ENCODE measurements around the gene MAP3K14. TPM values are rescaled to one million over a fixed set of nuclear protein-coding genes. Genes with fewer than 3 reads are reported as not detected.

Gene MAP3K14
- total RNA-seq, 1 donor from 2014 or later = 27.8 TPM

DNA sequence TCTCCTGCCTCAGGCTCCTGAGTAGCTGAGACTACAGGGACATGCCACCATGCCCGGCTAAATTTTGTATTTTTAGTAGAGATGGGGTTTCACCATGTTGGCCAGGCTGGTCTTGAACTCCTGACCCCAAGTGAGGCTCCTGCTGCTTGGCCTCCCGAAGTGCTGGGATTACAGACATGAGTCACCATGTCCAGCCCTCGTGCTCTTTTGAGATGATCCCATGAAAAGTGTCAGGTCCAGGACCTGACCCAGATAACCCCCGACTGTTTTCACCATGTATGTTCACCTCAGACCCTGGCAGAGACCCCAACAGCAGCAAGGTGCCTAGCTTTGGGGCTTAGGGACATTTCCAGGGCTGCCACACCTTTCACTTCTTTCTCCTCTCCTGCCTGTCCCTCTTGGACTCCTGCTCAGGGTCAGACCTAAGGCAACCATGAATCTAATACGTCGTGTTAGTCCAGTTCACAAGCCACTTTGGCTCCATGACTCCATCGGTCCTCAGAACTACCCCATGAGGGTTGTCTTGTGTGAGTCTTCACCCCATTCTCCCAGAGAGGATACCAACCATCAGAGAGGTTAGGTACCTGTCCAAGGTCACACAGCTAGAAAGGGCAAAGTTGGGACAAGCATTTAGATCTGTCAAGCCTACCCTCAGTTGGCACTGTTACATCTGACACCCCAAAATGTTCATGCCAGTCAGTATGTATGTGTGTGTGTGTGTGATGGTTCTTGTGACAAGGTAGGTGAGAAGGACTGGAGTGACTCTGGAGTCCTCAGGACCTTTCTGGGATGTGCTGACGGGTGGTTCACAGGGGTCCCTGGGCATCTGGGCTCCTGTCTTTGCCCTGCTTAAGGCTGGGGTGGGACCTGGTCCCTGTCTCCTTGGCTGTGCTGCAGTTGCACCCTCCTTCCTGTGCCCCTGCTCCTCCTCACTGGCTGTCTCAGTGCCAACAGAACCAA, 23.1 kb upstream of the MAP3K14 start:
- intact Hi-C loops (cut with micrococcal nuclease) = no loop called here

DNA sequence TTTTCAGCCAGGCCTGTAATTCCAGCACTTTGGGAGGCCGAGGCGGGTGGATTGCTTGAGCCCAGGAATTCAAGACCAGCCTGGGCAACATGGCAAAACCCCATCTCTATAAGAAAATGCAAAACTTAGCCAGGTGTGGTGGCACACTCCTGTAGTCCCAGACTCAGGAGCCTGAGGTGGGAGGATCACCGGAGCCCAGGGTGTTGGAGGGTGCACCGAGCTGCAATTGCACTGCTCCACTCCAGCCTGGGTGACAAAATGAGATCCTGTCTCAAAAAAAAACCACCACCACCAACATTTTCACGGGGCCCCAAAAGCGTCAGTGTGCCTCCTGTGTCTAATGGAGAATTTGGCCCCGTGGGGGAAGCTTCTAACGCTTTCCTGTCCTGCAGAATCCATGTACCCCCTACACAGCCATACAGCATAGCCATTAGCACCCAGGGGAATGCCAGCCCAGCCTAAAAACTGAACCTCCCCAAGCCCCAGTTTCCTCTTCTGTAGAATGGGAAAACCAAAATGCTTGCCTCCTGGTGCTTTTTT, 22.2 kb upstream of the MAP3K14 start:
- intact Hi-C loops (cut with micrococcal nuclease) = no loop called here

DNA sequence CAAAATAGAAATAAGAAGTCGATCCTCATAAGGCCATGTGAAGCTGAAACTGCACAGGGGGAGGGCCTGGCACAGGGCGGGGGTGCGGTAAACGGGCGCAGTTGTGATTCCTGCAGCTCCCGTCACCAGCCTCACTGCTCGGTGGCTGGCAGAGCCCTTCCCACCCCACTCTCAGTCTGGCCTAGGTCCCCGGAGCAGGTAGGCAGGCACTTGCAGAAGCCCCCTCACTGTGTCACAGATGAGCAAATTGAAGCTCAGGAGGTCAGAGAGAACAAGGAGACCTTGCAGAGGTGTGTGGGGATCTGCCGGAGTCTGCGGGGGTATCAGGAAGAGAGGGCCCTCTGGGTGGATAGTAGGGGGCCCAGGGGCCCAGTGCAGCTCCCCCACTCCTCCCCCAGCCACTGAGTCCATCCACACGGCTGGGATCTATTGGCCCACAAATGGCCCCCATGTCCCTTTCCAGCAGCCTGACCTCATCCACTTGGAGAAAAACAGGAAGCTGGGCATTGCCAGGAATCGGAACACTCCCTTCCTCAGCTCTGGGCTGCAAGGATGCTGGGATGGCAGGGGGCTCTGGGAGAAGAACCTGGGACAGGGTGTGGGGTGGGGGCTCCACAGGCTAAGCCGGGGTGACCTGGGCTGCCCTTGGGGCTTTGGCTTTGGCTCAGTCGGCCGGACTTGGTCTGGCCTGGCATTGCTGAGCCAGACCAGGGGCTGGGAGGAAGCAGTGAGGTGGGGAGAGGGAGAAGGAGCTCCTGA, 21.4 kb upstream of the MAP3K14 start:
- intact Hi-C loops (cut with micrococcal nuclease) = no loop called here

DNA sequence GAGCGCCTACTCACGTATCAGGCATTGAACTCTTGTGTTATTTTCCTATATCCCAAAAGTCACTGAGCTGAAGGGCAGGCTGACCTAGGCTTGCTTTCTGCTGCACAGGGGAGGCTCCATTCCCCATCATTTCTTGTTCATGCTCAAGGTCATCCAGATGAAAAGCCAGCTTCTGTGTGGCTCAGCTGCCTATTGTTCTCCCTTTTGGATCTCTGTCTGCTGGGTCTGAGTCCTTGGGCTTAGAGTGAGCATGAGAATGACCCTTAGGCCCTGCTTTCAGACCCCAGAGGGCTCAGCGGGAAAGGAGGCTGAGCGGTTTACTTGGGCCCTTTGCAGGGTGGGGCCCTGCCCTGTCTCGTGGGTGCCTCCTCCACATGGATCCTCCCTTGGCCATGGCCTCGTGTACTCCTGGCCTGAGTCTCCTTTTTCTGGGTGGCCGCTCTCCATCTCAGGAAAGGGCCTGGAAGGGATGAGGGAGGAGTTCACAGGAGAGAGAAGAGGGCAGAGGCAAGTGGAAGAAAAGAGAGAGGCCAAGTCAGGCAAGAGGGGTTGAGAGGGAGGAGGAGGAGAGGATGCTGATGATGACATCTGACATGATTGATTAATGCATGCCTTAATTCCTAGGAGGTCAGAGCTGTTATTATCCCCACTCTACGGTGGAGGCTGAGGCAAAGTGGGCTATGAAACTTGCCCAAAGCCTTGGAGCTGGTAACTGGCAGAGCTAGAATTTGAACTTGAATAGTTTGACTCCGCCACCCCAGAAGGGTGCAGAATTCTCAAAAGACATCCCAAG, 19.8 kb upstream of the MAP3K14 start:
- intact Hi-C loops (cut with micrococcal nuclease) = no loop called here

DNA sequence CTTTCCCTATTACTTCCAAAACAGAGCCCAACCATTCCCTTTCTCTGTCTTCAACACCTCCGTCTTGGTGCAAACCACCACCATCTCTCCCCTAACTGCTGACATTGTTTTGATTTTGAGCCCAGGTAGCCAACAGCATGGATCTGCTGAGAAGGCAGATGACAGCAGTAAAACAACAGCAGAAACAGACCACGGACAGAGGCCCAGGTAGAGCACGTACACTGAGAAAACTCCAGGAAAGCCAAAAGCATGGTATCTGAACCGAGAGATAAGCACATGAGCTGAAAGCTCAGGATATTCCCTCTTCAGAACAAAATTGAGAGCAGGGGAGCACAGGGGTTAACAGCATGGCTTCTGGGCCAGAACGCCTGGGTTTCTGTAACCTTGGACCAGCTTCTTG, 18.9 kb upstream of the MAP3K14 start:
- intact Hi-C loops (cut with micrococcal nuclease) = no loop called here

DNA sequence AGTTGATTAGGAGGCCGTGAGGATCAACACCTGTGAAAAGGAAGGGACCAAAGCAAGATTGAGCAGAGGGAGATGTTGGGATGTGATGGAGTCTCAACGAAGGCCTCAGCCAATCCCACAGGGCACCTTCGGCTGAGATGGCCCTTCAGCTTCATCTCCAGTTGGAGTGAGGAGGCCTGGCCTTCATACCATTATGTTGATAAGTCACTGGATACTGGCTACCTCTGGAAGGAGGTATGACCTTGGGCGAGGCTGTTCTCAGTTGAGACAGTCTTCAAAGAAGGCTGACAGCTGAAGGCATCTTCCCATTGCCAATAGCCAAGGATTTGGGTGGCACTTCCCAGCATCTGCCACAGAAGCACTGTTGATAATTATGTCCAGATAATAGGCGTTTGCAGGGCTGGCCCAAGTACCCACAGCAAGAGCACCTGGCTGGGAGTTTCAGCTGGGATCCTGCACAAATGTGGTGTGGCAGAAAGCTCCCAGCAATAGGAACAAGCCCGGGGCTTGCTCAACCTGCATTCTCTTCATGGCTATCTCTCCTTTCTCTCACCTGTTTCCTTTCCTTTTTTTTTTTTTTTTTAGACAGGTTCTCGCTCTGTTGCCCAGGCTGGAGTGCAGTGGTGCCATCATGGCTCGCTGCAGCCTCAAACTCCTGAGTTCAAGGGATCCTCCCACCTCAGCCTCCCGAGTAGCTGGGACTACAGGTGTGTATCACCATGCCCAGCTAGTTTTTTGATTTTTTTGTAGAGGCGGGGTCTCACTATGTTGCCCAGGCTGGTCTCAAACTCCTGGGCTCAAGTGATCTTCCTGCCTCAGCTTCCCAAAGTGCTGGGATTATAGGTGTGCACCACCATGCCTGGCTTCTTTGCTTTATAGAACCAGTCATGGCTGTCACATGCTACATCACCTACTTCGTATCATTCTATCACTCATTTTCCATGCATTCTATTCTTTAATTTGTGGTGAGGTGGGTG, 18.2 kb upstream of the MAP3K14 start:
- intact Hi-C loops (cut with micrococcal nuclease) = no loop called here

DNA sequence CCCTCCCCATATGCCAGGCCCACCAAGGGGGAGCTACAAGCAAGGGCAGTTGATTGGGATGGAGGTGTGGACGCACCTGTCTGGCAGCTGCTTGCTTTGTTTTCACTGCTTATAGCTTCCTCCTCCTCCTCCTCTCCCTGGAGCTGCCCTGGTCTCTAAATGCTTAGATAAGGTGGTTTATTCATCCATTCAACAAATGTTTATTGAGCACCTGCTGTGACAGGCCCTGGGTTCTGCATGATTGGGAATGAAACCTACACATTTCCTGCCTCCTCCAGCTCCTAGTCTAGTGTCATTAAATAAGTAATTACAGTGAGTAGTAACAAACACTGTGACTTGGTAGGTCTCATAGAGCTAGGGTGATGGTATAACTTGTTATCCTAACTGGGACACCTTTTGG, 17.4 kb upstream of the MAP3K14 start:
- intact Hi-C loops (cut with micrococcal nuclease) = no loop called here

DNA sequence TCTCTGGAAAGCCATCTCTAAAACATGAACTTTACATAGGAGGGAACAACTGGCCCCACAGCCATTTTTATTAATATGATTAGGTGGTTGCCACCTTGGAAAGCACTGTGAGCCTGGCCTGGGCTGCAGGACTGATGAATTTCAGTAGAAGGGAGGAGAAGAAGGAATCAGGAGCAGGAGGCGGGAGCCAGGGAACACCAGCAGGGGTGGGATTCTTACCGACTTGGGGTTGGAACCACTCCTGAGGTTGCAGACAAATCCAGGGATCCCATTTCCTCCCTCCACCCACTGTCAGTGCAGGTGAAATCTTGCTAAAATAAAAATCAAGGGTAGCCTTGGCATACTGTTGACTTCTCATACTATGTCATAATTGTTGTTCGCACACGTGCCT, 16.9 kb upstream of the MAP3K14 start:
- intact Hi-C loops (cut with micrococcal nuclease) = no loop called here

DNA sequence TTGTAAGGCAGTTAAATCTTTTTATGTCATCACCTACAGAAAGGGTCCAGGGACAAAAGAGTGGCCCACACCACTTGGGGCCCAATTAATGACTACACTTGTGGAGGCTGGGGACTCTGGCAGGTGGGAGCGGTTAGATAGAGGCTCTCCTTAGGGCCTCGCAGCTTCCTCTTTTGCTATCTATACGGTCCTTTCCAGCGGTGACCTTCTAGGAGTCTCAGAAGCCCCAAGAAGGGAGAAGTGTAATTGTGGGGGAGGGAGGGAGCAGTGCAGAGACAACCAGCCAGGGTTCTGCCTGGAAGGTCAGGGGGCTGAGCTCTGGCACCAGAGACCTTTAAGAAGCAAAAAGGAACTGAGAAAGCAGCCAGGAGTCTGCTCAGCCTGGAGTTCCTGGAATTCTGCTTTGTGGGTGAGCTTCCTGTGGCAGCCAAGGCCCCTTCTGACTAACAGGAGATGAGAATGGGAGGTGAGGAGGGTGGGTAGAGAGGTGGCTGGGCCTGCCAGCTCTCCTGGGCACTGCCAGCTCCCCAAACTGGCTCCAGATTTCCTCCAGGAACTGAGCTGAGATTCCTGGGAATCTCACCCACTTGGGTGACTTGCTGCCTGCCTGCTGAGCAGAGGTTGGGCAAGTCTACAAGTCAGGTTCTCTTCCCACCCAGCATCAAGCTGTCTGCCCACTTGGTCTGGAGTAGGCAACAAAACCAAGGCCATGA, 16.3 kb upstream of the MAP3K14 start:
- intact Hi-C loops (cut with micrococcal nuclease) = no loop called here

DNA sequence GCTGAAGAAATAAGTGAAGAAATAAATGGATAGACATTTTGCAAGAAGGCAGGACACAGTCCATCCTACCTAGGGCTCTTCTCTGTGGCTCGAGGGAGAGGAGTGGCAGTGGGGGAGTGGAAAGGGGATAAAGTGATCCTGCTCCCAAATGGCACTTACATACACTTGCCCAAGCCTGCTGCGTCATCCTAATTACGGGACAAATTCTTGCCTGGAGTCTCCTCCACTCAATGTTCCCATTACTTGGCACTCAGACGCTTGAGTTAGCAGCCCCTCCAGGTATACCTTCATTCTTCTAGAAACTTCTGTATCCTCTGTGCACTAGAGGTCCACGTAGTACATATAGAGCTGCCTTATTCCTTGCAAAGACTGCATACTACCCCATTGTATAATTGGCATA, 15.7 kb upstream of the MAP3K14 start:
- intact Hi-C loops (cut with micrococcal nuclease) = no loop called here

DNA sequence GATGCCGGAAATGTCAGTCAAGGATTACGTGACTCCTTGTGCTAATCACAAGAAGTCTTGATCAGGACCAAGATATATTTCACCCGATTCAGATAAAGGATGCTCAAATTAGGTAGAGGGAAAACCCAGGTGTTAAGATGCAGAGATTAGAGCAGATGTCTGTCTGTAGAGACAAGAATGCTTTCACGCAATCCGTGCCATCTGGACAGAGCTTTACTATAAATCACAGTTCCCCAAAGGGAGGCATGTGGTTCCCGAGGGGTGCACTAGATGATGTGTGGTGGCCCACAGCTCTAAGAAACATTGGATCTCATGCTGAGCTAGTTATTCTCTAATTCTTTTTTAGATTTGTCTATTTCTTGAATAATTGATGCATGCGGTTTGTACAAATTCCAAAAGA, 9.8 kb upstream of the MAP3K14 start:
- intact Hi-C loops (cut with micrococcal nuclease) = no loop called here

DNA sequence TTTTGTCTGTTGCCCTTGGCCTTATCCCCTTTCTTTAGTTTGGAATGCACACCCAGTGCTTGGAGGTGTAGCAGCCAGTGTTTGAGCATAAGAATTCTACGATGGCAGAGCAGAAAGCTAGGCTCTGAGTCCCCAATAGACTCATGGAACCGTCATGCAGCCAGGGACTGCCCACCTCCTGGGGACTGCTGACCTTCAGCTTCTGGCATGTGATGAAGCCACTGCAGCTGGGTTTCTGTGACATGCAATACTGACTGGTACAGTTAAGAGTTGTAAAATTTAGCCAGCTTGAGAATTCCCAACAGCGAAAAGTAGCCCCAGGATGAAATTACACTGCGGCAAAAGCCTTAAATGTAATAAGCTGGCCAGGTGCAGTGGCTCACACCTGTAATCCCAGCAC, 9.0 kb upstream of the MAP3K14 start:
- intact Hi-C loops (cut with micrococcal nuclease) = no loop called here

DNA sequence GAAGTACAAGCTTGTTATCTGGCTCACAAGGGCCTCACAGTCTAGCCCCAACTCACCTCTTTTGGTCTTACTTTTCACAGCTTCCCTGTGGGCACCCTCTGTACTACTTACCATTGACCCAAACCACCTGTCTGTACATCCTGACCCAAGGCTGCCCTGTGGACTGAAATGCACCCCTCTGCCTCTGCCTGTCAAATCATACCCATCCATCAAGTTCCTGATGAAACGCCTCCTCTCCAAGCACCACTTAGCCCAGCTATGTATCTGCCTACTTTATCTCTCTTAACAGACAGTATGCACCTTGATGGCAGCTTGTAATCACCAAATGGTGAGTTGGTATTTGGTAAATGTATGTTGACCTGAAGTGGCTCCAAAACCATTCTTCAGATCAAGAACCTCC, 7.5 kb upstream of the MAP3K14 start:
- intact Hi-C loops (cut with micrococcal nuclease) = no loop called here

DNA sequence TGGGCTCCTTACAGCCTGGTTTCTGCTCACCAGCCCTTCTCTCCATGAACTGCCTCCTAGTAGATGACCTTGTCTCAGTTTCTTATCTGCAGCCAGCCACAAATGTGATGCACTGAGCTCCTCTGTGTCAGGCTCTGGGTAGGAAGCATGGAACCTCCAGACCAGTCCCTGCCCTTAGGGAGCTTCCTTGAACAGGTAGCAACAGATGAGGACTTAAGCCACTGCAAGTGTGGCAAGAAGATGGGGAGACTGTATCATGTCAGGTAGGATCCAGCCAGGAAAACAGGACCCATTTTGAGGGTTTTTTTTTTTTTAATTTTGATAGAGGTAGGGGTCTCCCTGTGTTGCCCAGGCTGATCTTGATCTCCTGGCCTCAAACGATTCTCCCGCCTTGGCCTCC, 5.3 kb upstream of the MAP3K14 start:
- intact Hi-C loops (cut with micrococcal nuclease) = no loop called here

DNA sequence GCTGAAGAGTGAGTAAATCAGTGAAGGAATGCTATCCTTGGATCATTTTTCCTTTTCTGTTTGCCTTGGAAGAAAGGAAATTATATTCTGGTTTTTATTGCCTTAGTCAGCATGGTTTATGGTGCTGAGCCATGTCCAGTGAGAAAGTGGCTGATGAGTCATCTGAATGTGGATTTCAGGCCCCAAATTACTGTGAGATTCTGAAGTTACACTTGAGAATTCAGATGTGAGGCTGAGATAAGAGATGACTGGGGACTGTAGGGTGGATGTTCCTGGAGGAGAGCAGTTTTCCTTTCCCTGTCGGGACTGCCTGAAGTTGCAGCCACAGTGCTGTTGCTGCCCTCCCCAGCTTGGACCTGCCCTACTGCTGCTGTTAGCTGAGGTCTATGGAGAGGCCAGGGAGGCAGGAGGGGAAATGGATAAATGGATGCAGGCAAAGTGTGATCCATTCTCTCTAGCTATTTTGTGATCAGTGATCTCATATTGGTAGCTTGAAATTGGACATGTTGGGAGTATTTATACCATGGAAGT, 4.2 kb upstream of the MAP3K14 start:
- intact Hi-C loops (cut with micrococcal nuclease) = no loop called here

DNA sequence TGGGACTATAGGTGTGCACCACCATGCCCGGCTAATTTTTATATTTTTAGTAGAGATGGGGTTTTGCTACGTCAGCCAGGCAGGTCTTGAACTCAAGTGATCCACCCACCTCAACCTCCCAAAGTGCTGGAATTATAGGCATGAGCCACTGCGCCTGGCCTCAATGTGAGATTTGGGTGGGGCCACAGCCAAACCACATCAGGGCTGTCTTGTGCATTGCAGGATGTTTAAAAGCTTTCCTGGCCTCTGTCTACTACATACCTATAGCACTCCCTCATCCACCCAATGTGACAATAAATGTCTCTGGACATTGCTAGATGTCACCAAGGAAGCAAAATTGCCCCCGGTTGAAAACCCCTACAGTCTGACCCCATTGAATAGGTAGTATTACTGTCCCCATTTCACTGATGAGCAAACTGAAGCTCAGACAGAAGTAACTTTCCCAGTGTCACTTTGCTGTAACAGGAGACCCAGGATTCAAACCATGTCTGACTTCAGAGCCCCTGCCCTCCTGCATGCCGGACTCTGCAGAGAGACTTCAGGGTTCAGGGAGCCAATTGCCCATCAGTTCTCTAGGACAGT, 3.6 kb upstream of the MAP3K14 start:
- intact Hi-C loops (cut with micrococcal nuclease) = no loop called here

DNA sequence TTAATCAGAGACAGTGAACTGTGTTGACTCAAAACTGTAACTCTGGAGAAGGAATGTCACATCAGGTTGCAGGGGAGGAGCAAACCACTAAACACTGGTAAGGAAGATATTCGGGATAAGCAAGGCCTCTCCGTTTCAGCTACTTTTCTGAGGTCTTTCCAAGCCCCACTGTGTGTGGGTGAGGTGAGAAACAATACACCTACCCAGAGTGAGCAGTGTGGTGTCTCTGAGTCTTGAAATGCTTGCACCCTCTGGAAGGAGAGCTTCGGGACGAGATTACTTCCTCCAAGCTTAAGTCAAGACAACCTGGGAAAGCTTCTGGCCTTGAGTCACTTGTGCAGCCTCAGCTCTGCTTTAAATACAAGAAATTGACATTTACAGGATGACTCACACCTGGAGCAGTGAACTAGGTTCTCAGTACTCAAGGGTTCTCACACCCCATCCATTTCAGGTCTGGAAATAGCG, 2.5 kb upstream of the MAP3K14 start:
- intact Hi-C loops (cut with micrococcal nuclease) = loop anchor here (5.0 kb wide), 1 partner anchor 68 kb away; no protein-coding TSS in a partner anchor

DNA sequence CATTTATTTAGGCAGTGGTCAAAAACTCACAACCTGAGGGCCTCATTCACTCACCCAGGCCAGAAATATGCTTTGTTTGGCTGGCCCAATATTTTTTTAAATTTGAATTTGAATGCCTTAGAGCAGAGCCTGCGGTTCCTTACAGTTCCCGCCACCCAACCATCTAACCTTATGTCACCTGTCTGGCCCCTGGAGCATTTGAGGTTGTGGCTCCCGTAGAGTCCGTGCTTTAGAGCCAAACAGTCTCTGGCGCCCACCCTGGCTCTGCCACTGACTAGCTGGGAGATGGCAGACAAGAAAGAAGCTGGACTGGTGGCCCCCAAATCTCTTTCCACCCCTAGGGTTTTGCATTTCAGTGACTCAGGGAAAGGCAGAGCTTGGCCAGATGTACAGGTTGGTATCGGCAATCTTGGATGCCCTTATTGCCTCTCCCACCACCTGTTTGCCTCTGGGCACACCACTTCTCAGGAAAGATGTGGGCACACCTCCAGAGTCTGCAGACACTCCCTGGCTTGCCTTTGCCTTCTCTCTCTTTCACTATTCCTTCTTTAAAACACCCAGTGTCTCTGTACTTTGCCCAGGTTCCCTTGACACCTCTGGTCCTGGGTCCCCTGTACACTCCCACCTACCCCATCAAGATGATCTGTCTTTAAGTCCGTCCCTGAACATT, 1.9 kb upstream of the MAP3K14 start:
- intact Hi-C loops (cut with micrococcal nuclease) = loop anchor here (5.0 kb wide), 1 partner anchor 69 kb away; no protein-coding TSS in a partner anchor

All from T-helper 2 cell treated with Interferon-gamma antibody and Interleukin-4, amounts not matched to agents 100 ng/mL and 5 ng/mL, for 36 hours (primary cell).